ENCODE results near the gene HCFC1R1. TPM values are rescaled to one million over a fixed set of nuclear protein-coding genes. Genes with fewer than 3 reads are reported as not detected.

HCFC1R1 gene
- total RNA-seq, 4 donors from 2014 or later, result 17.9 to 32.4 (median 18.4) TPM

- Histone ChIP-seq H3K4me1 (peaks cover 12 to 44% (median 20%) of the 10 kb centered on the region in 3 donors), H3K27ac (no peak overlapping the region), H3K4me3 (no peak overlapping the region), H3K36me3 (peaks cover 0 to 6% (median 0%) of the 10 kb centered on the region in 3 donors), H3K9me3 (no peaks in the 10 kb centered on the region), H3K27me3 (peaks cover 0 to 9% (median 0%) of the 10 kb centered on the region in 4 donors)
- intact Hi-C loops (cut with DNase I), result no loop called here
- WGBS, 2 donors, result 93% methylated on average over 2 of the region's 15 CpGs; no CpG with 5 or more reads in 1 of the 2 donors
- TF ChIP-seq POLR2A (IDR thresholded peaks at IDR 0.05), result no peak
- TF ChIP-seq, protein P1, sequence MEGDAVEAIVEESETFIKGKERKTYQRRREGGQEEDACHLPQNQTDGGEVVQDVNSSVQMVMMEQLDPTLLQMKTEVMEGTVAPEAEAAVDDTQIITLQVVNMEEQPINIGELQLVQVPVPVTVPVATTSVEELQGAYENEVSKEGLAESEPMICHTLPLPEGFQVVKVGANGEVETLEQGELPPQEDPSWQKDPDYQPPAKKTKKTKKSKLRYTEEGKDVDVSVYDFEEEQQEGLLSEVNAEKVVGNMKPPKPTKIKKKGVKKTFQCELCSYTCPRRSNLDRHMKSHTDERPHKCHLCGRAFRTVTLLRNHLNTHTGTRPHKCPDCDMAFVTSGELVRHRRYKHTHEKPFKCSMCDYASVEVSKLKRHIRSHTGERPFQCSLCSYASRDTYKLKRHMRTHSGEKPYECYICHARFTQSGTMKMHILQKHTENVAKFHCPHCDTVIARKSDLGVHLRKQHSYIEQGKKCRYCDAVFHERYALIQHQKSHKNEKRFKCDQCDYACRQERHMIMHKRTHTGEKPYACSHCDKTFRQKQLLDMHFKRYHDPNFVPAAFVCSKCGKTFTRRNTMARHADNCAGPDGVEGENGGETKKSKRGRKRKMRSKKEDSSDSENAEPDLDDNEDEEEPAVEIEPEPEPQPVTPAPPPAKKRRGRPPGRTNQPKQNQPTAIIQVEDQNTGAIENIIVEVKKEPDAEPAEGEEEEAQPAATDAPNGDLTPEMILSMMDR (IDR thresholded peaks at IDR 0.05), result no peak
- DNase-seq, result no peak
Measured at GRCh38 chr16:2974319-2975056, 49.3 kb downstream of the HCFC1R1 start.

DNA sequence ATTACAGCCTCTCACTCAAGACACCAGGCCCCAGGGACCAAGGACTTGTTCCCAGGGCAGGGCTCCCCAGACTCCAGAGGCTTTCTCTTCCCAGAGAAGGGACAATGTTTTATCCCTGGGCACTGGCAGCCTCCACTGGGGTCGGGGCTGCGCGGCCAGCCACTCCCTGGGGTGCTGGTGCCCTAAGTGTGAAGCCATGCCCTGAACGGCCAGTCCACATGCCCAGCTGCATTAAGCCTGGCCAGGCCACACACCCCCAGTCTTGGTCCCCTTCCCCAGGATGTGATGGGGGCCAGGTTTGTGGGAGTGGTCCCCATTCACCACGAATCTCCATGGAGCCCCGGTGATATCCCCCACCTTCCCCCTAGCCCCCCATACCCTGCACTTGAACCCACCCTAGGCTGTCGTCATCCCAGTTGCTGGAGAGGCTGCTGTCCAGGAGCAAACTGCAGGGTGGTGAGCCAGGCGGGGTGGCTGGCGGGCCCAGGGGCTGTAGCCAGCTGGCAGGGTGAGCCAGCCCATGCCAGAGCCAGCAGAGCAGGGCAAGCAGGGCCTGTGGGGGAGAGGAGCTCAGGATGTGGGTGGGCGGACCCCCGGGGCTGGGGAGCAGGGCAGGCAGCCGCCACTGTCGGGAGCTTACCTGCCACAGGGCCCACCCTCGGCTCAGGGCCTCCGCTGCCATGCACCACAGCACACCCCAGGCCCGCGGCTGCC is 50.0 kb downstream of the HCFC1R1 start:
- peaks cover 0 to 6% (median 0%) of the 10 kb centered on the region in 3 donors for H3K36me3 ChIP-seq
- no peaks in the 10 kb centered on the region for H3K9me3 ChIP-seq
- TF ChIP-seq, protein P1 (IDR thresholded peaks at IDR 0.05), result no peak
- TF ChIP-seq POLR2A (IDR thresholded peaks at IDR 0.05), result no peak
- intact Hi-C loops (cut with DNase I), result no loop called here
- H3K4me3 ChIP-seq, result no peak overlapping the region
- no peak overlapping the region for H3K27ac ChIP-seq
- peaks cover 11 to 44% (median 21%) of the 10 kb centered on the region in 3 donors for H3K4me1 ChIP-seq
- WGBS, 2 donors, result 65 to 93% methylated on average over 3 to 4 of the region's 17 CpGs
- peaks cover 0 to 3% (median 0%) of the 10 kb centered on the region in 4 donors for H3K27me3 ChIP-seq
- no peak for DNase-seq

DNA sequence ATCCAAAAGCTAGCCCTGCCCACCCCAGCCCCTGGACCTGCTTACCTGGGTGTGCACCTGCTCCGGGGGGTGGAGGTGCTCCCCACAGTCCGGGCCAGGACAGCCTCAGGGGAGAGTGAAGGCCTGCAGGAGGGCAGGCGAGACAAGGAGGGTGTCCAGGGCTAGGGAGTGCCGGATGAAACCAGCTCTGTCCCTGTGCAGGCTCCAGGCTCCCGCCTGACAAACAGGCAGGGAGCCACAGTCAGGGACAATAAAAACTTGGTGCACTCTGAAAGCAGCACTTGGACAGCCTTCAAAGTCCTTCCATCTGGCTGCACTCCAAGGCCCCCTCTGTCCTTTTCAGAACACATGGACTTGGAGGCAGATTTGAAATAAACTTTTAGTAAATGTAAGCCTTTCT is 50.6 kb downstream of the HCFC1R1 start:
- Histone ChIP-seq H3K4me3 (no peak overlapping the region), H3K9me3 (no peaks in the 10 kb centered on the region), H3K36me3 (peaks cover 0 to 6% (median 0%) of the 10 kb centered on the region in 3 donors), H3K27me3 (peaks cover 0 to 6% (median 0%) of the 10 kb centered on the region in 4 donors), H3K4me1 (peaks cover 17 to 44% (median 27%) of the 10 kb centered on the region in 3 donors), H3K27ac (no peak overlapping the region)
- WGBS, 2 donors, result 51 to 94% methylated on average over 2 to 3 of the region's 5 CpGs
- TF ChIP-seq, protein P1 (IDR thresholded peaks at IDR 0.05), result no peak
- TF ChIP-seq POLR2A (IDR thresholded peaks at IDR 0.05), result no peak
- DNase-seq, result no peak
- intact Hi-C loops (cut with DNase I), result no loop called here

Small RNAs within 50 kb of the gene (small RNA-seq; reads per million reads assigned to genes)
- gene LINC00514, result 0 reads per million in 4 donors

Other genes with a start within 250 kb of the HCFC1R1 start
- 100 to 1,000 TPM; 186 to 446 (median 288) TPM for gene ELOB, start 246.7 kb downstream of the HCFC1R1 start, total RNA-seq
- not detected for gene PRSS33, start 236.4 kb downstream of the HCFC1R1 start, total RNA-seq
- not detected for gene PRSS41, start 225.5 kb downstream of the HCFC1R1 start, total RNA-seq
- 1 to 10 TPM in 1 of 4 donors, not detected in 3; 1.5 TPM for gene PRSS21, start 206.7 kb downstream of the HCFC1R1 start, total RNA-seq
- gene ZG16B, start 193.6 kb downstream of the HCFC1R1 start, total RNA-seq, result 10 to 100 TPM in 1 of 4 donors, under 1 TPM in 2, not detected in 1; 0.34 to 38.5 (median 0.44) TPM
- 100 to 1,000 TPM in 2 of 4 donors, 10 to 100 TPM in 2; 36.6 to 149 (median 113) TPM for gene PRSS22, start 165.8 kb downstream of the HCFC1R1 start, total RNA-seq
- gene FLYWCH2, start 140.7 kb downstream of the HCFC1R1 start, total RNA-seq, result 10 to 100 TPM; 18.9 to 47.9 (median 39.5) TPM
- 10 to 100 TPM; 25.4 to 52.1 (median 27.1) TPM for gene FLYWCH1, start 112.0 kb downstream of the HCFC1R1 start, total RNA-seq
- 1 to 10 TPM in 2 of 4 donors, under 1 TPM in 1, not detected in 1; 0.19 to 3.9 (median 2.1) TPM for gene KREMEN2, start 59.7 kb downstream of the HCFC1R1 start, total RNA-seq
- 10 to 100 TPM in 1 of 4 donors, 1 to 10 TPM in 3; 2.9 to 18.8 (median 8.0) TPM for gene PAQR4, start 54.6 kb downstream of the HCFC1R1 start, total RNA-seq
- 10 to 100 TPM in 3 of 4 donors, 1 to 10 TPM in 1; 4.2 to 33.1 (median 13.0) TPM for gene PKMYT1, start 43.5 kb downstream of the HCFC1R1 start, total RNA-seq
- not detected for gene CLDN9, start 11.0 kb downstream of the HCFC1R1 start, total RNA-seq
- gene CLDN6, start 5.8 kb downstream of the HCFC1R1 start, total RNA-seq, result not detected
- gene TNFRSF12A, start 3.6 kb downstream of the HCFC1R1 start, total RNA-seq, result 10 to 100 TPM; 15.3 to 46.0 (median 28.6) TPM
- gene THOC6, start 93 bp upstream of the HCFC1R1 start, total RNA-seq, result 10 to 100 TPM; 17.4 to 27.9 (median 25.8) TPM
- gene BICDL2, start 13.0 kb upstream of the HCFC1R1 start, total RNA-seq, result 100 to 1,000 TPM in 2 of 4 donors, 10 to 100 TPM in 2; 54.9 to 204 (median 96.4) TPM
- gene MMP25, start 22.6 kb upstream of the HCFC1R1 start, total RNA-seq, result 1 to 10 TPM in 1 of 4 donors, under 1 TPM in 3; 0.19 to 1.4 (median 0.61) TPM
- 10 to 100 TPM in 3 of 4 donors, 1 to 10 TPM in 1; 4.6 to 31.7 (median 17.3) TPM for gene IL32, start 41.7 kb upstream of the HCFC1R1 start, total RNA-seq
- gene ZSCAN10, start 75.4 kb upstream of the HCFC1R1 start, total RNA-seq, result not detected
- gene ZNF205, start 88.6 kb upstream of the HCFC1R1 start, total RNA-seq, result 10 to 100 TPM in 3 of 4 donors, 1 to 10 TPM in 1; 9.7 to 13.9 (median 11.9) TPM
- gene ZNF213, start 111.1 kb upstream of the HCFC1R1 start, total RNA-seq, result 10 to 100 TPM in 1 of 4 donors, 1 to 10 TPM in 3; 3.9 to 14.3 (median 6.4) TPM
- gene OR1F1, start 164.3 kb upstream of the HCFC1R1 start, total RNA-seq, result not detected
- 10 to 100 TPM in 1 of 4 donors, 1 to 10 TPM in 3; 4.3 to 10.1 (median 4.6) TPM for gene ZNF200, start 211.2 kb upstream of the HCFC1R1 start, total RNA-seq
- 1 to 10 TPM in 3 of 4 donors, under 1 TPM in 1; 0.38 to 2.8 (median 1.5) TPM for gene MEFV, start 232.7 kb upstream of the HCFC1R1 start, total RNA-seq